ENCODE measurements around the gene ENDOD1.

The ENDOD1 gene

GRCh38 chr11:95076416-95076815, 13.2 kb upstream of the ENDOD1 start:
- TF ChIP-seq CTCF (IDR thresholded peaks at IDR 0.05; ENCODE audit: low read depth, low read length, missing control alignments), result no peak
- no peak overlapping the region for H3K4me3 ChIP-seq (replicated peaks; ENCODE audit: low read depth, low read length)
- DNase-seq (ENCODE audit: extremely low read depth, low read depth), result no peak

- TF ChIP-seq CTCF (IDR thresholded peaks at IDR 0.05; ENCODE audit: low read depth, low read length, missing control alignments), result no peak
Measured at GRCh38 chr11:95076981-95077380, 12.7 kb upstream of the ENDOD1 start.

GRCh38 chr11:95078526-95078925, 11.1 kb upstream of the ENDOD1 start:
- no peak for TF ChIP-seq CTCF (IDR thresholded peaks at IDR 0.05; ENCODE audit: low read depth, low read length, missing control alignments)
- no peak for DNase-seq (ENCODE audit: extremely low read depth, low read depth)
- H3K4me3 ChIP-seq (replicated peaks; ENCODE audit: low read depth, low read length), result no peak overlapping the region

More at GRCh38 chr11:95076981-95077380, 12.7 kb upstream of the ENDOD1 start:
- no peak overlapping the region for H3K4me3 ChIP-seq (replicated peaks; ENCODE audit: low read depth, low read length)
- no peak for DNase-seq (ENCODE audit: extremely low read depth, low read depth)

GRCh38 chr11:95081010-95081409, 8.6 kb upstream of the ENDOD1 start:
- no peak overlapping the region for H3K4me3 ChIP-seq (replicated peaks; ENCODE audit: low read depth, low read length)
- no peak for TF ChIP-seq CTCF (IDR thresholded peaks at IDR 0.05; ENCODE audit: low read depth, low read length, missing control alignments)
- DNase-seq (ENCODE audit: extremely low read depth, low read depth), result no peak

- H3K4me3 ChIP-seq (replicated peaks; ENCODE audit: low read depth, low read length), result no peak overlapping the region
- no peak for TF ChIP-seq CTCF (IDR thresholded peaks at IDR 0.05; ENCODE audit: low read depth, low read length, missing control alignments)
- DNase-seq (ENCODE audit: extremely low read depth, low read depth), result no peak
Measured at GRCh38 chr11:95081412-95081811, 8.2 kb upstream of the ENDOD1 start.

GRCh38 chr11:95082576-95083001, 7.1 kb upstream of the ENDOD1 start:
- TF ChIP-seq CTCF (IDR thresholded peaks at IDR 0.05; ENCODE audit: low read depth, low read length, missing control alignments), result no peak
- no peak for DNase-seq (ENCODE audit: extremely low read depth, low read depth)
- H3K4me3 ChIP-seq (replicated peaks; ENCODE audit: low read depth, low read length), result no peak overlapping the region

GRCh38 chr11:95084509-95084908, 5.1 kb upstream of the ENDOD1 start:
- no peak for DNase-seq (ENCODE audit: extremely low read depth, low read depth)
- TF ChIP-seq CTCF (IDR thresholded peaks at IDR 0.05; ENCODE audit: low read depth, low read length, missing control alignments), result no peak
- no peak overlapping the region for H3K4me3 ChIP-seq (replicated peaks; ENCODE audit: low read depth, low read length)
